Chondrocyte (in vitro differentiated cells): ENCODE measurements around the gene NRM. TPM values are rescaled to one million over a fixed set of nuclear protein-coding genes. Genes with fewer than 3 reads are reported as not detected.

Experiments
- DNase-seq: peaks from one replicate; pipeline ENCODE4 v3.0.0; 2021; ENCODE audit warnings: mixed read lengths, low spot score
- H3K27ac Mint-ChIP-seq: one replicate; pipeline ENCODE4 v1.8.0; 2021; ENCODE audit warnings: mild to moderate bottlenecking, moderate library complexity, mixed read lengths; ENCODE audit not compliant: unreplicated experiment
- H3K27me3 Mint-ChIP-seq: 2 replicates; pipeline ENCODE4 v1.8.0; 2021; ENCODE audit warnings: low read depth, mixed read lengths
- H3K36me3 Mint-ChIP-seq: 2 replicates; pipeline ENCODE4 v1.8.0; 2021; ENCODE audit warnings: low read depth, mixed read lengths
- H3K4me1 Mint-ChIP-seq: 2 replicates; pipeline ENCODE4 v1.8.0; 2021; ENCODE audit warnings: low read depth, mild to moderate bottlenecking, mixed read lengths
- H3K4me3 Mint-ChIP-seq: one replicate; pipeline ENCODE4 v1.8.0; 2021; ENCODE audit warnings: mild to moderate bottlenecking, moderate library complexity, mixed read lengths; ENCODE audit not compliant: unreplicated experiment
- H3K9me3 Mint-ChIP-seq: 2 replicates; pipeline ENCODE4 v1.8.0; 2021; ENCODE audit warnings: low read depth, mixed read lengths
- CTCF ChIP-seq: fragments of 200-600 bp; sonication (generic); IDR thresholded peaks from 2 replicates; pipeline ENCODE4 v1.5.0; 2021; ENCODE audit warnings: antibody characterized with exemption, mild to moderate bottlenecking, moderate library complexity
- total RNA-seq: library from RNA; stranded (reverse); gene quantifications from 3 replicates; pipeline ENCODE4 v1.2.1, GENCODE V29; 2021

Gene NRM
- total RNA-seq, 1 donor from 2014 or later, result 20.0 TPM

- Mint-ChIP-seq H3K27ac (peak overlapping the region; percentile 82), H3K9me3 (no peaks in the 10 kb centered on the region), H3K4me1 (peaks cover 17% of the 10 kb centered on the region), H3K4me3 (peak overlapping the region; percentile 82), H3K36me3 (peaks cover 13% of the 10 kb centered on the region), H3K27me3 (no peaks in the 10 kb centered on the region)
- no peak for DNase-seq
- TF ChIP-seq CTCF, result no peak
Measured at GRCh38 chr6:30647242-30648116, 43.3 kb downstream of the NRM start.

- Mint-ChIP-seq H3K27me3 (no peaks in the 10 kb centered on the region), H3K4me3 (peak within 1 kb of the TSS; percentile 82), H3K36me3 (peaks cover 8% of the 10 kb centered on the region), H3K27ac (peak within 1 kb of the TSS; percentile 82), H3K4me1 (peaks cover 17% of the 10 kb centered on the region), H3K9me3 (no peaks in the 10 kb centered on the region)
- DNase-seq, result peak; percentile 97
- TF ChIP-seq CTCF, result no peak
Measured at GRCh38 chr6:30646450-30647241, 44.1 kb downstream of the NRM start, which contains the start of gene C6orf136. TSS of gene C6orf136 (plus strand) at chr6:30647133. CDS start at chr6:30647232, 99 bp downstream.

- no peak for TF ChIP-seq CTCF
- H3K4me1 Mint-ChIP-seq, result peaks cover 17% of the 10 kb centered on the region
- H3K27ac Mint-ChIP-seq, result peak overlapping the region; percentile 79
- no peak for DNase-seq
- H3K27me3 Mint-ChIP-seq, result no peaks in the 10 kb centered on the region
- H3K36me3 Mint-ChIP-seq, result peaks cover 9% of the 10 kb centered on the region
- H3K9me3 Mint-ChIP-seq, result no peaks in the 10 kb centered on the region
- no peak overlapping the region for H3K4me3 Mint-ChIP-seq
Measured at GRCh38 chr6:30645989-30646388, 44.8 kb downstream of the NRM start.

- Mint-ChIP-seq H3K9me3 (no peaks in the 10 kb centered on the region), H3K27me3 (no peaks in the 10 kb centered on the region), H3K4me3 (no peak overlapping the region), H3K4me1 (peaks cover 17% of the 10 kb centered on the region), H3K36me3 (peaks cover 12% of the 10 kb centered on the region), H3K27ac (peak overlapping the region; percentile 33)
- no peak for DNase-seq
- TF ChIP-seq CTCF, result no peak
Measured at GRCh38 chr6:30644769-30645168, 46.0 kb downstream of the NRM start.

GRCh38 chr6:30643656-30644055, 47.1 kb downstream of the NRM start:
- peaks cover 17% of the 10 kb centered on the region for H3K4me1 Mint-ChIP-seq
- DNase-seq, result no peak
- no peaks in the 10 kb centered on the region for H3K27me3 Mint-ChIP-seq
- H3K4me3 Mint-ChIP-seq, result no peak overlapping the region
- H3K27ac Mint-ChIP-seq, result peak overlapping the region; percentile 54
- no peak for TF ChIP-seq CTCF
- peaks cover 12% of the 10 kb centered on the region for H3K36me3 Mint-ChIP-seq
- H3K9me3 Mint-ChIP-seq, result no peaks in the 10 kb centered on the region
